Caki2 (cell line): ENCODE measurements around the gene C1S. TPM values are rescaled to one million over a fixed set of nuclear protein-coding genes. Genes with fewer than 3 reads are reported as not detected.
"Not testable (repeated sequence)": the region's sequence is repeated elsewhere in the genome, so short reads cannot be mapped to it uniquely, and the experiment has no call there.

Source experiments
- DNase-seq: peaks from one replicate; pipeline ENCODE4 v3.0.0-alpha.2; 2015; ENCODE audit warnings: low read depth
- in situ Hi-C: cut with HindIII; loops from 2 replicates; pipeline ENCODE4 v1.10.0; 2016; ENCODE audit warnings: low sequenced_read_pairs, low pct_unique_long_range_greater_than_20kb, mixed read lengths
- total RNA-seq: library from RNA; depleted of rRNA; stranded (reverse); fragments of >200 nt; shearing (Covaris generic); gene quantifications from 2 replicates; pipeline ENCODE4 v1.2.3, GENCODE V29; 2014; ENCODE audit warnings: low replicate concordance

The C1S gene
- total RNA-seq, 1 experiment from 2014 or later: 11.0 TPM

DNA sequence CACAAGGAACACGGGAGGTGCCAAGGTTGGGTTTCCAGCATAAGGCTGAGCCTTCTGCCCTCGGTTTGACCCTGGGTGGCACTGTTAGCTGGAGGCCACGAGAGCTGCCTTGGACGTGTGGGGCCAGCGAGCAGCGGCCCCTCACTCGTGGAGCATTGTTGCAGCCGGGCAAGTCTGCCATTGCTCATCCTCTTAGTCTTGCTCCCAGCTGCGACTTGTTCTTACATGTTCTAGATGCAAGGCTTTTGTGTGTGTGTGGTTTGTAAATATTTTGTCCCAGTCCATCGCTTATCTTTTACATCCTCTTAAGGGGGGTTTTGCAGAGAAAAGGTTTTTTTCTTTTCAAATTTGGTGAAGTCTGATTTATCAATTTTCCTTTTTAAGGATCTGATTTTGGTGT is 21.1 kb upstream of the C1S start:
- DNase-seq: no peak
- in situ Hi-C loops: no loop called here

DNA sequence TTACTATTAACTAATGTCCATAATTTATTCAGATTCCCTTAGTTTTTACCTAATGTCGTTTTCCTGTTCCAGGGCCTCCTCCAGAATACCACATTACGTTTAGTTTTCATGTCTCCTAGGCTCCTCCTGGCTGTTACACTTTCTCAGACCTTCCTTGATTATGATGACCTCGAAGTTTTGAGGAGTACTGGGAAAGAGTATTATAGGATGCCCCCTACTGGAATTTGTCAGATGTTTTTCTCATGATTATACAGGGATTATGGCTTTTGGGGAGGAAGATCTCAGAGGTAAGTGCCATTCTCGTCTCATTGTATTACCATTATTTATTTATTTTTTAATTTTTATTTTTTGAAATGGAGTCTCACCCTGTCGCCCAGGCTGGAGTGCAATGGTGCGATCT is 17.7 kb upstream of the C1S start:
- peak; percentile 28 for DNase-seq
- in situ Hi-C loops: no loop called here

DNA sequence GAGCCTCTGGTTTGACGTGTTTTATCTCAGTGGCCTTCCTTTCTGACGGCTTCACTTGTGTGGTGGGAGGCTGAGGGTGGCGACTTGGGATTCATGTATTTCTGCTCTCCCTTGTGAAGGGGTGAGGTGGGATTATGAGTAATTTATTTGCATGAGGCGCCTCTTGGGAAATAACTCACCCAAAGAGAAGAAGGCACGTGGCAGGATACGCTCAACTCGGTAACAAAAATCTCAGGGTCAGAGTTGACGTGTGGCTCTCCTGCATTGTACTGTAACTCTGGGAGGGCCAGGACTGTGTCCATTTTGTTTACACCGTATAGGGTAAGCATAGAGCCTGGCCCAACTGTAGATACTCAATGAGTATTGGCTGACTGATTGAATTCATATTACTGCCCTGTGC is 14.6 kb upstream of the C1S start:
- in situ Hi-C loops: no loop called here
- no peak for DNase-seq

DNA sequence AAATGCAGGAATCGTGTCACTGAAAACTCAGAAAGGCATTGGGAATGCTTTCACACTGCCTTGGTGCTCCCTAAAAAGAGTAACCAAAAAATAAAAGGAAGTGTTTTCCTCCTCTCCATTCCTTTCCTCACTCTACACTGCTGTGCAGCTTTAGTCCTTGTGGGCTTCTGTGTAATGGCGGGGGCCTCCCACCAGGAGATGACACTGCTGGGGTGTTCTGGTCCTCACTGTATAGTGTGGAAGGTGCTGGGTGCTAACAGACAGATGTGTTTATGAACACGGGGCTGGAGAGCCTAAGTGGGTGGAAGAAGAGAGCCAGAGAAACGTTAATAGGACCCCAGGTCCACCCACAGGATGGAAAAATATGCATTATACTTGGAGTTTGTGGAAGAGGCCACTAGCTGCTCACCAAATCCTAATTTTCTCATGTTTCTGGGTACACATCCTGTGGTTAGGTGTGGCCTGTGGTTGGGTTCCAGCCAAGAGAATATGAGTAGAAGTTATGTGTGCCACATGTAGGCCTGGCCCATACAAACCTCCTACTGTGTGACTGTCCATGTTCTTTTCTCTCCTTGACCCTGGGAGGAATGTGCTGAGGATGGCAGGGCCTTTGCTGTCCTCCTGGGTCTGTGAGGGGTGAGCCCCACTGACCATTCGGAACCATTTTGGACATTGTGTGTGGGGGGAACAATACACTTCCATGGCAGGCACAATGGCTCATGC is 14.0 kb upstream of the C1S start:
- DNase-seq: no peak
- in situ Hi-C loops: no loop called here

DNA sequence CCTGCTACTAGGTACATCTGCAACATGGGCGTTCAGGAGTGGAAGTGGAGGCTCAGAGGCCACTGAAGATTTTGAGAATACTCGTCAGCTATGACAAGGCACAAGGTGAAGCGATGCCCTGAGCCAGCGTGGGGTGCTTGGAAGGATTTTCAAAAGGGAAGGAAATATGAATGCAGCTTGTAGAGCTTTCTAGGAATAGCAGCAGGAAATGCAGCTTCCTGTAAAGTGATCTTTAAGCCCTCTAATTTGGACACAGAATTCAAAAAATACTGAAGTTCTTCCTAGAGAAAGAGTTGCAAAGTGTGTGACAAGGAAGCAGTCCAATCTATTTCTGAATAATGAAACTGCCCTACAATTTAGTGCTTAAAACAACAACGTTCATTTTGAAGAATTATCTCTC is 13.2 kb upstream of the C1S start:
- no peak for DNase-seq
- in situ Hi-C loops: no loop called here

DNA sequence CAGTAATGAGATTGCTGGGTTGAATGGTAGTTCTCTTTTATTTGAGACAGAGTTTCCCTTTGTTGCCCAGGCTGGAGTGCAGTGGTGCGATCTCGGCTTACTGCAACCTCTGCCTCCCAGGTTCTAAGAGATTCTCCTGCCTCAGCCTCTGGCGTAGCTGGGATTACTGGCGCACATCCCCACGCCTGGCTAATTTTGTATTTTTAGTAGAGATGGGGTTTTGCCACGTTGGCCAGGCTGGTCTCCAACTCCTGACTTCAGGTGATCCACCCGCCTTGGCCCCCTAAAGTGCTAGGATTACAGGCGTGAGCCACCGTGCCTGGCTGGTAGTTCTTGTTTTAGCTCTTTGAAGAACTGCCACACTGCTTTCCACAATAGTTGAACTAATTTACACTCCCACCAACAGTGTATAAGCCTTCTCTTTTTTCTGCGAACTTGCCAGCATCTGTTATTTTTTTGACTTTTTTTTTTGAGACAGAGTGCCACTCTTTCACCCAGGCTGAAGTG is 11.0 kb upstream of the C1S start:
- DNase-seq, in situ Hi-C loops: not testable (repeated sequence)

DNA sequence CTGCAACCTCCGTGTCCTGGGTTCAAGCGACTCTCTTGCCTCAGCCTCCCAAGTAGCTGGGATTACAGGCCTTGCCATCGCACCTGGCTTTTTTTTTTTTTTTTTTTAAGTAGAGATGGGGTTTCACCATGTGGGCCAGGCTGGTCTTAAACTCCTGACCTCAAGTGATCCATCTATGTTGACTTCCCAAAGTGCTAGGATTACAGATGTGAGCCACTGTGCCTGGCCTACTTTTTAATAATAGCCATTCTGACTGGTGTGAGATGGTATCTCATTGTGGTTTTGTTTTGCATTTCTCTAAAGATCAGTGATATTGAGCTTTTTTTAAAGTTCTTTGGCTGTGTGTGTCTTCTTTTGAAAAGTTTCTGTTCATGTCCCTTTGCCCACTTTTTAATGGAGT is 10.5 kb upstream of the C1S start:
- in situ Hi-C loops, DNase-seq: not testable (repeated sequence)

DNA sequence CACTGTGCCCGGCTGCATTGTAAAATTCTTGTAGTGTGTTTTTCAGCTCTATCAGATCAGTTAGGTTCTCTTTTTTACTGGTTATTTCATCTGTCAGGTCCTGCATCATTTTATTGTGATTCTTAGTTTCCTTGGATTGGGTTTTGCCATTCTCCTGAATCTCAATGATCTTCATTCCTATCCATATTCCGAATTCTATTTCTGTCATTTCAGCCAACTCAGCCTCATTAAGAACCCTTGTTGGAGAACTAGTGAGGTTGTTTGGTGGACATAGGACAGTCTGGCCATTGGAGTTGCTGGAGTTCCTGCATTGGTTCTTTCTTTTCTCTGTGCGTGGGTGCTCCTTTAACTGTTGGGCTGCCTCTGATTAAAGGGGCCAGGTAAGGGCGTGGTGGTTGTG is 5.6 kb upstream of the C1S start:
- no peak for DNase-seq
- in situ Hi-C loops: no loop called here

DNA sequence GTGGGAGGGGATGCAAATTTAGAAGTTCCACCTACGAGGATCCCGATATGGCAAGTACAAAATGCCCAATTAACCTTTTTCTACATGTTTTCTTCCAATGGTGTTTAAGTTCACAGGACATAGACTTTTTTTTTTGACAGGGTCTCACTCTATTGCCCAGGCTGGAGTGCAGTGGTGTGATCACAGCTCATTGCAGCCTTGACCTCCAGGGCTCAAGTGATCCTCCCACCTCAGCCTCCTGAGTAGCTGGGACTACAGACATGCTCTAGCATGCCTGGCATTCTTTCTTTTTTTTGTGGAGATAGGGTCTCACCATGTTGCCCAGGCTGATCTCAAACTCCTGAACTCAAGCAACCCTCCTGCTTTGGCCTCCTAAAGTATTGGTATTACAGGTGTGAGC is 4.8 kb upstream of the C1S start:
- DNase-seq, in situ Hi-C loops: not testable (repeated sequence)

DNA sequence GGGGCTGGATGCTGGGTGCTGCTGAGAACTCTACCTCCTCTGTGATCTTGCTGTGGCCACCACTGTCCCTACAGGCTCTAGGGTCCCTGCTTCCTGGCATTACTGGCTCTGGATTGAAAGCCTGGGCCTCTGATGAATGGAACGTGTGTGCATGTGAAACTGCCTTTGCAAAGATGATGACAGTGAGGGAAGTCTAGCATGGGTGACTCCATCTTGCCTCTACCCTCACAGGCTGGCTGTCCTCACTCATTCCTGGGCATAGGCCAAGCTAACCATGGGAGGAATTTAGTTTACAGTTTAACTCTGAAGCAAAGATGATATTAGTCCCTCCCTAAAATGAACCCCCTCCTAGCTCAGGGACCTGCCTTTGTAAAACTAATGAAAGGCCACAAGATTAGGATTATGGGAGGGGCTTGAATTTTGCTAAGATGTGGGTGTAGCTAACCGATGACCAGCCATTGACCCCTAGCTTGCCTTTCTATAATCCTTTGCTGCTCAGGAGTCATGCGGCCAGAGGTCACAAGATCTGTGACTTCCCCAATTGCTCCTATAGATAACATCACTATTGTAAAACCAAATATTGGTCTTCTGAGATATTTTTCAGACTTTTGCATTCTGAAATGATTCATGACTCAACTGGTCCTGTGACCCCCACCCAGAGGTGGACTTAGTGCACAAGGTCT is 2.2 kb upstream of the C1S start:
- in situ Hi-C loops: no loop called here
- no peak for DNase-seq

DNA sequence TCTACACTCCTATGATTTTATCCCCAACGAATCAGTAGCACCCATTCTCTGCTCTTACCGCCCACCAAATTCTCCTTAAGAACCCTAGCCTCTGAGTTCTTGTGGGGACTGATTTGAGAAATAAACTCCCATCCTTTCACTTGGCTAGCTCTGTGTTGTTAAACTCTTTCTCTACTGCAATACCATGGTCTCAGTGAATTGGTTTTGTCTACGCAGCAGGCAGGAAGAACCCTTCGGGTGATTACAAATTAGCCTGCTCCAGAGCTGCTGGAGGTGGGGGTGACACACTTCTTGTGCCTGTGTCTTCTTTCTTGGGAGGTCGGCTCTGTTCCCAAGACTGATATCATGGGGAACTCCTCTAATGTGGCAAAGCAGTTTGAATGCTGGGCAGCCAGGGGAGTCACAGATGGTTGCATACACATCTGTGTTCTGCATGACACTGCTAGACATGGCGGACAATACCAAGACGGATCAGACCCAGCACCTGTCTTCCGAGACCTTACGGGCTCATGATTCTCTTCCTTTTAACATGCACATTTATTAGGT is 1.6 kb upstream of the C1S start:
- no peak for DNase-seq
- in situ Hi-C loops: no loop called here

DNA sequence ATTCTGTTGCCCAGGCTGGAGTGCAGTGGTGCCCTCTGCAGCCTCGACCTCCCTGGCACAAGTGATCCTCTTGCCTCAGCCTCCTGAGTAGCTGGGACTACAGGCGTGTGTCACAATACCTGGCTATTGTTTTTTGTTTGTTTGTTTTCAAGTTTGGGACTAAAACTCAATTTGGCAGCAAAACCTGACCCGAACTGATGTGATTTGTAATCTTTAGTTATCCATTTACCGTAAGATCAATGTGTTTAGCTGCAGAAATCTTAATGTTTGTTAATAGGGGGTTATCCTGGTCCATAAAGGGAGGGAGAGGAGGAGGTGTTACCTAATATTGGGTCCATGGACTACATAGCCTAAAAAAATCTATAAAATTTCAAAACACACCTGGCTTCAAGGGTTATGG is 738 bp upstream of the C1S start:
- no peak for DNase-seq
- in situ Hi-C loops: no loop called here

DNA sequence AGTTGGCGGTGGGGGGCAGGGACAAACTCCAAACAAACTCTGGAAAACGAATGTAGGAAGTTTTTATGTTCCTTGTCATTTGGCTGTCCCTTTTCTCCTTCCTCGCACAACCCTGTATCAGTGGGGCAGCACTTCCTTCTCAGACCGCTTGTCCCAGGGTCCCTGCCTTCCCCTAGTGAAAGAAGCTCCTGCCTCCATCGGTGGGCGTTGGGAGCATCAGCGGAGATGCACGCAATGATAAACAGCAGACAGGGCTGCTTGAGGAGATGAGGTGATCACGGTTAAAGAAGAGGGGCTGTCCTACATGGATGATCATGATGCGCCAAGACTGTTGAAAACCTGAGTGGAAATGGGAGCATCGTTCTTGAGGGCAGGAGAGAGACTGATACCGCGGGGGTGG is 620 bp downstream of the C1S start:
- no peak for DNase-seq
- in situ Hi-C loops: no loop called here

DNA sequence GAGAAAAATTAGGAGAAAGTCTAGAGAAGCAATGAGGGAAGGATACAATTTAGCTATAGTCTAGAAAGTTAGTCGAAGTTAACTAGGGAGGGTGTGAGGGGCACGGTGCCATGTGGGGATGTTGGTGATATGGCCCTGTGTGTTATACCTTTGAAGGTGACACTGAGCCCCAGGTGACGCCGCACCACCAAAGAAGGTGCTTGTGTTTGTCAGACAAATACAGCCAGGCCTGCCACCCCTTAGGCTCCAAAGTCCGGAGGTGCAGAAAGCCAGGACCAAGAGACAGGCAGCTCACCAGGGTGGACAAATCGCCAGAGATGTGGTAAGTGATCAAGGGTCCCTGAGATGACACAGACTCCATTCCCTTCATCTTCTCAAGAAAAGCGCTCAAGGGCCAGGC is 1.1 kb downstream of the C1S start:
- no peak for DNase-seq
- in situ Hi-C loops: no loop called here

DNA sequence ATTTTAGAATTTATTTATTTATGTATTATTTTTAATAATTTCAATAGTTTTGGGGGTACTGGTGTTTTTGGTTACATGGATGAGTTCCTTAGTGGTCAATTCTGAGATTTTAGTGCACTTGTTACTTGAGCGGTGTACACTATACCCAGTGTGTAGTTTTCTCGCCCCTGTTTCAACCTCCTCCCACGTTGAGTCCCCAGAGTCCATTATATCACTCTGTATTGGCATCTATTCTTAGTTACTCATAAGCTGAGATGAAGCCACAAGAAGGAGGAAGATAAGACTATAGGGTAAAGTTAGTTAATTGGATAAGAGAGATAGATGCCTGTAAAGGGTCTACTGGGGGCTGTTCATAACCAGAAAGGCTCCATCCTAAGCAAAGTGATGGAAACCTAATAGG is 4.0 kb downstream of the C1S start:
- in situ Hi-C loops: no loop called here
- no peak for DNase-seq

DNA sequence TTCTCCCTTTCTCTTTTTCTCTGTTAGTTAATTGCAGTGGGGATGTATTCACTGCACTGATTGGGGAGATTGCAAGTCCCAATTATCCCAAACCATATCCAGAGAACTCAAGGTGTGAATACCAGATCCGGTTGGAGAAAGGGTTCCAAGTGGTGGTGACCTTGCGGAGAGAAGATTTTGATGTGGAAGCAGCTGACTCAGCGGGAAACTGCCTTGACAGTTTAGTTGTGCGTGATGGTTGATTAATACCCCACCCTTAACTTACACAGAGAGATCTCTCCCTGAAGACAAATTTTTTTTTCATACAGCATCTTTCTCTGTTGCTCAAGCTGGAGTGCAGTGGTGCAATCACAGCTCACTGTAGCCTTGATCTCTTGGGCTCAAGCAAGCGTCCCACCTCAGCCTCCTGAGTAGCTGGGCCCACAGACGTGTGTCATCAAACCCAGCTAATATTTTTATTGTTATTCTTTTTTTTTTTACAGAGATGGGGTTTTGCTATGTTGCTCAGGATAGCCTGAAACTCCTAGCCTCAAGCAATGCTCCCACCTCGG is 4.6 kb downstream of the C1S start:
- no peak for DNase-seq
- in situ Hi-C loops: no loop called here

DNA sequence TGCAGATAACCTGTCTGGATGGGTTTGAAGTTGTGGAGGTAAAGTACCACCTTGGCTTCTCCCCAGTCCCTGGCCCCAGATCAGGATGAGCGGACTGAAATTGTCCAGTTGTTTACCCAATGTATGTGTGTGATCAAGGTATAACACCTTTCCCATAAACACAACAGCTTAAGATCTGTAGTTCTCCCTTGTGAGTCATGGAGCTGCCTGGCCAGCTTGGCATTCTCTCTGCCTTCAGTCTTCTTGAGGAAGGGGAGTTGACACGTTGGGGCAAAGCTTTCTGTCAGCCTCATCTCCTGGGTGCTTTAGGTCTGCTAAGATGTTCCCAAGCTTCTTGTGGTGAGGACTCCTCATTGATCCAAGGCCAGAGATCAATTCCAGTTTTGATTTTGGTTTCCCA is 6.1 kb downstream of the C1S start:
- in situ Hi-C loops: no loop called here
- no peak for DNase-seq

DNA sequence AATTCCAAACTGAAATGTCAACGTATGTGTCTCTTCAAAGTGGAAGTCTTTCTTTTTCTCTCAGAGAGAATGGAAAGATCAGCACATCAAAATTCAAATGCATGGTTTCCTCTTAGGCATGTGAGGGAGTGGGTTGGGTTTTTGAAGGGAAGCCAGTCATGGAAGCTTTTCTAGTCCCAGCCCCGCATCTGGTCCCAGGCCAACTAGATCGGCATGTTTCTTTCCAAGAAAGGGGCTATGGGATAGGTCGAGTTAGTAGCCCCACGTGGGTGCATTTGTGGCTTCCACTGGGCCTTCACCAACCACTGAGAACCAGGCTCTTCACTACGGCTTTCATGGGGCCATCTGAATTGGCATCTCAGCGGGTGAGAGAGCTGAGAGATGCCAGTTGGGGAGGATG is 6.6 kb downstream of the C1S start:
- DNase-seq: no peak
- in situ Hi-C loops: no loop called here

DNA sequence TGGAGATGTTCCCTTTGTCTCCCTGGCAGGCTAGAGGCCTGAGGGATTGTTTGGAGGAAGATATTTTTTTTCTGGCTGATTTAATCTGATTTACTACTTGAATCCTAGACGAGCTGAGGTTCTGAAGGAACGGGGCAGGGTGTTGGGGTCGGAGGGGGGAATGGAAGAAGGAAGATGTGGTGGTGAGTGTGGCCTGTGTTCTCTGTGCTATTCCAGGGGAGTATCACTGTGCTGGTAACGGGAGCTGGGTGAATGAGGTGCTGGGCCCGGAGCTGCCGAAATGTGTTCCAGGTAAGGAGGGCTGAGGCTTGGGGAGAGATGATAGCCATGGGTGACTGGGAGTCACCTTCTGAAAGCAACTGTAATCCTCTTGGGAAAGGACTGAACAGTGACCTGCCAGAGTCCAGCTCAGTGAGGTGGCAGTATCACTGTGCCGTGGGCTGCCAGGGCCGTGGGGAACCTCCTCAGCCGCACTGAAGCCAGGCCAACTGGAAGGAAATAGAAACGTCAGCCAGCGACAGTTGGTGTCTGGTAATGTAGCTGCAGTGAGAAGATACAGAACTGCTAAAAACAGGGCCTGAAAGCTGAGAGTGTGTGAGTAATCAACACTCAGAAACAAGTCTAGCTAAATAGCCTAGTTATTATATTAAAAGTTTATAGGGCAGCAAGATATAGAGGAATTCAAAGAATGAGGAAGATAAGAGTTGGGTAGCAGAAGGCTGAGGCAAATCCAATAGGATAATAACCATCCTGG is 7.9 kb downstream of the C1S start:
- in situ Hi-C loops: no loop called here
- no peak for DNase-seq
